SW 1271 (cell line): ENCODE results near the gene ELF3.
"Not testable (repeated sequence)": the region's sequence is repeated elsewhere in the genome, so short reads cannot be mapped to it uniquely, and the experiment has no call there.

ENCODE experiments used
- DNase-seq, 2 experiments: peaks; one replicate each; lab custom pipeline; 2025; lab: John Stamatoyannopoulos, UW

Gene ELF3

DNA sequence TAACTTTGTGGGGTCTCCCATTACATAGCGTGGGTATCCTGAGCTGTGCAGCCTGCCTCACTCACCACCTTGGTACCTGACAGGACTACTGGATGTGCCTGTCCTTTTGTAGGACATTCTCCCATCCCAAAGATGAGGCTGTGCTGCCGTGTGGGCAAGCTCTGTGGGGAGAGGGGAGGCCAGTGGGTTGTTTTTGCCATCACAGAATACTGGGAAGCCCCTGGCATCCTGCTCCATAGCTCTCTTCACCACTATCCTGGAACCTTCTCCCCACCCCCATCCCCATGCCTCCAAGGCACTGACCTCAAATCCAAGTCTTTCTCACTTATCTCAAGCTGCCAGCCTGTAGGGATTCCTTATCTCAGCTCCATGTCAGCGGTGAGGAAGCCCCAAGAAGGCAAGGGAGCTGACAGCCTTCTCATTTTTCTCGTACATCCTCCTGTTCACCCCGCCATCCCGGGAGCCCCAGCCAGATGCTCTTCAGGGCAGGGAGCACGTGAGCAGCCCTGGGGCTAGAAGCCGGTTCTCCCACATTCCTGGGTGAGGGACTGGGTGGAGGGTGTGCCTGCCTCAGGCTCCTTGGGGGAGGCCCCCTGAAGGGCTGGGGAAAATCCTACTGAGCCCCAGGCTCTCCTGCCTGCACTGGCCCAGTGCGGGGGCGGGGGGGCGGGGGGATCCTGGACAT is 2.4 kb upstream of the ELF3 start:
- DNase-seq = no peak

DNA sequence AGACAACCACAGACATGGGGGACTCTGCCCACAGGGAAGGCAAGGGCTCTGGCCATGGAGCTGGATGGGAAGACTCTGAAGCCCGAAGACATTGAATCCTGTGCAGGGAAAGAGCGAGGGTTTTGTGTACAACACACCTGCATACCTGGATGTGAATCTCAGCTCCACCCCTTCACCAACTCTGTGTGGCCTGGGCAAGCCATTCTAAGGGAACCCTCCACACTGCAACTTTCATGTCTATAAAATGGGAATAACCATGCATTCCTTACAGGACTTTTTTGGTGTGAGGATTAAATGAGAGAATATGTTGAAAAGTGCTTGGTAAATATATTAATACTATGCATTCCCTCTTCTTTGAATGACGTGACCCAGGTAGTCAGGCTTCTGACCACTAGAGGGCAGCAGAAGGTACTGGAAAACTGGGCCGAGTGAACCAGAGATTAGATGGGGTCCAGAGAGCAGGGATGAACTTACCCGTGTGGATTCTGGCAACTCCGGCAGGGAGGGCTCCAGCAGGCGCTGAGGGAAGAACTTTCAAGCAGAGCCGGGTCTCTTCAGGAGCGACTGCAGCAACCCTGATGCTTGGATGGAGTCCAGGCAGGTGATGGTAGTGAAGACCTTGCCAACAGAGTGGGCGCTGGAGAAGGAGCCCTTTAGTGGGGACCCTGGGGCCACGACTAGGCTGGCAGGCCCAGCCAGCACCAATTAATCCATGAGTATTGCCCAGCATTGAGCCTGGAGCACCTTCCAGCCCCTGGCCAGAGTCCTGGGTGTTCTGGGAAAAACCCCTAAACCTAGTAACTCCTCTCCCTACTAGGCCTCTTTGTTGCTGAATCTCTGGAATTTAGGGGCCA is 834 bp upstream of the ELF3 start:
- peak in 1 of 2 experiments; percentile 33 for DNase-seq

GRCh38 chr1:202011994-202012393 is 1.6 kb downstream of the ELF3 start:
- DNase-seq = no peak

DNA sequence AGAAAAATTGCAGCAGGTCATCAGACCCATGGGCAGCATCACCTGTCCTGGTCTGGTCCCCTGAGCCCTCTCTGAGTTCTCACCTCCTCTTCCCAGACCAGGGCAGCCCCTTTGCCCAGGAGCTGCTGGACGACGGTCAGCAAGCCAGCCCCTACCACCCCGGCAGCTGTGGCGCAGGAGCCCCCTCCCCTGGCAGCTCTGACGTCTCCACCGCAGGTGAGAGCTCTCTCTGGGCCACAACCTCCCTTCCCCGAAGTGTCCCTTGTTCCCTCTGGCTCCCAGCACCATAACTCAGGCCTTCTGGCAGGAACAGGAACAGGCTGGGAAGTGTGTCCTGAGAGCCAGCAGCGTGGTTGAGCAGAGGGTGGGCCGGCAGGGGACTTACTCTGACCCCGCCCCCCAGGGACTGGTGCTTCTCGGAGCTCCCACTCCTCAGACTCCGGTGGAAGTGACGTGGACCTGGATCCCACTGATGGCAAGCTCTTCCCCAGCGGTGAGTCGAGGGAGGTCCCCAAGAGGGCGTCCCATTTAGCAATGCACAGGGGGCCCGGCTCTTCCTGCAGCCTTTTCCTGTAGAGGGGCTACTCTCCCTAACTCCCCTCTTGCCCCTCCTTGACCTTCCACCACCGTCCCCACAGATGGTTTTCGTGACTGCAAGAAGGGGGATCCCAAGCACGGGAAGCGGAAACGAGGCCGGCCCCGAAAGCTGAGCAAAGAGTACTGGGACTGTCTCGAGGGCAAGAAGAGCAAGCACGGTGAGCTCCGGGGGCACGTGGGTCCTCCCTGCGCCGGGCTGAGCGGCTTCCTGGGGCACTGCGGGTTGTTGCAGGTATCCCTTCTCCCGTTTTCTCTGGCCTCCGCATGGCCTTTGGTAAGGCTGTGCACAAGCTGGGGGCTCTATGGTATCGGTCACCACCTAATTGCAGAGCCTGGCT is 2.4 kb downstream of the ELF3 start:
- no peak for DNase-seq

DNA sequence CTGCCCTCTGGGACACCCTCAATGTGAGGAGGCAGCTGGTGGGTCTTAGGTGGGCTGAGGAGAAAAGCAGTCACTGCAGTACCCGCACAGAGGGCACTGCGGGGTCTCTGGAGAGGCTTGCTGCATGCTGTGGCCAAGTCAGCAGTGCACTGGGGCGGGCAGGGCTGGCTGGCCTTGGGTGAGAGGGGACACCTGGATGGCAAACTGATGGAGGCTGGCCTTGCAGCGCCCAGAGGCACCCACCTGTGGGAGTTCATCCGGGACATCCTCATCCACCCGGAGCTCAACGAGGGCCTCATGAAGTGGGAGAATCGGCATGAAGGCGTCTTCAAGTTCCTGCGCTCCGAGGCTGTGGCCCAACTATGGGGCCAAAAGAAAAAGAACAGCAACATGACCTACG is 3.2 kb downstream of the ELF3 start:
- no peak for DNase-seq

DNA sequence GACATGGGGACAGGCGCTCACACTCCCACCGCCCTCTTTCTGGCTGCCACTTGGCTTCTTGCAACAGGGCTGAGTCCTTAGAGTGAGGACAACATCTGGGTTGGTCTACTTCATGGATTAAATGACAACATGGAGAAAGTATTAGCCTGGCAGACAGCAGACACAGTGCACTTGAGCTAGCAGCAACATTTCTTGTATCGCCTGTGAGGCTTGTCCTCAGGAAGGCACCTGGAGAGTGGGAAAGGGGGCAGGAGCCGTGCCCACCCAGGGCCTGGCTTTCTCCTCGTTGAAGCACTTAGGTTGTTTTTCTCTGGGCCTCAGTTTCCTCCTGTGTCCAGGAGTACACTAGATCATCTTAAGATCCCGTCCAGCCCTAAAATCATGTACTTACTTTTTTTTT is 3.7 kb downstream of the ELF3 start:
- DNase-seq = no peak

GRCh38 chr1:202014915-202015661 is 4.7 kb downstream of the ELF3 start:
- no peak for DNase-seq

DNA sequence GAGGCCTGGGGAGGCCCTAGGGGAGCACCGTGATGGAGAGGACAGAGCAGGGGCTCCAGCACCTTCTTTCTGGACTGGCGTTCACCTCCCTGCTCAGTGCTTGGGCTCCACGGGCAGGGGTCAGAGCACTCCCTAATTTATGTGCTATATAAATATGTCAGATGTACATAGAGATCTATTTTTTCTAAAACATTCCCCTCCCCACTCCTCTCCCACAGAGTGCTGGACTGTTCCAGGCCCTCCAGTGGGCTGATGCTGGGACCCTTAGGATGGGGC is 5.2 kb downstream of the ELF3 start:
- no peak for DNase-seq

- no peak for DNase-seq
Observed at GRCh38 chr1:202016022-202016810, 5.8 kb downstream of the ELF3 start.

DNA sequence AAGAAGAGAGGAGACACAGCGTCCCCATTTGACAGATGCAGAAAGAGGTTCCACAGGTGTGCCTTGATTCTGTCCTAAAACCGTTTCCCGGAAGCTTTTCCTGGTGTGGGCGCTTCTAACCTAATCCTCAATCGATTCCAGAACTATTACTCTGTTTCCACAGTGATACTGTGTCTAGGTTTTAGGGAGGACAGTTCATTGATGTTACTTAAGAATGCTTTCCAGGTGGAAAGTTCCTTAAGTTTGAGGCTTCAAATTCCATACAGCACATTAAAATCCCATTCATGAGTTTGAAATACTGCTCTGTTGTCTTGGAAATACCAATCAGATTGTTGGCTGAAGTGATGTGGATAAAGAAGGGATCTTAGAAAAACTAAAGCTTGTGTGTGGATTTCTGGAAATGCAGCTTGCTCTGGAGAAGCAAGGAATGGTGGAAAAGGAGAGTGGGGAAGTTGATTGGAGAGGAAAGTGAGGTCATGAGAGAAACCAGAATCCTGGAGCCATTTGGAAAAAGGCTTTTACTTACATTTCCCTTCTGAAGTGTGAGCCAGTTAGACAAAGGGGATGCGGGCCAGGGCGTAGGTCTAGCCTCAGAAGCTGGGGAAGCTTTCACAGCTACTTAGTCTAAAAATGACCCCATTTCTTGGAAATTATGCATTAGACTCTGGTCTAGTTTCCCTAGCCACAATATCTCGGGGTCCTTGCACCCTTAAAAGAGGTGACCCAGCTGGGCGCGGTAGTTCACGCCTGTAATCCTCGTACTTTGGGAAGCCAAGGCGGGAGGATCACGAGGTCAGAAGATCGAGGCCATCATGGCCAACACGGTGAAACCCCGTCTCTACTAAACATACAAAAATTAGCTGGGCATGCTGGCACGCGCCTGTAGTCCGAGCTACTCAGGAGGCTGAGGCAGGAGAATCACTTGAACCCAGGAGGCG is 6.7 kb downstream of the ELF3 start:
- DNase-seq = no peak

DNA sequence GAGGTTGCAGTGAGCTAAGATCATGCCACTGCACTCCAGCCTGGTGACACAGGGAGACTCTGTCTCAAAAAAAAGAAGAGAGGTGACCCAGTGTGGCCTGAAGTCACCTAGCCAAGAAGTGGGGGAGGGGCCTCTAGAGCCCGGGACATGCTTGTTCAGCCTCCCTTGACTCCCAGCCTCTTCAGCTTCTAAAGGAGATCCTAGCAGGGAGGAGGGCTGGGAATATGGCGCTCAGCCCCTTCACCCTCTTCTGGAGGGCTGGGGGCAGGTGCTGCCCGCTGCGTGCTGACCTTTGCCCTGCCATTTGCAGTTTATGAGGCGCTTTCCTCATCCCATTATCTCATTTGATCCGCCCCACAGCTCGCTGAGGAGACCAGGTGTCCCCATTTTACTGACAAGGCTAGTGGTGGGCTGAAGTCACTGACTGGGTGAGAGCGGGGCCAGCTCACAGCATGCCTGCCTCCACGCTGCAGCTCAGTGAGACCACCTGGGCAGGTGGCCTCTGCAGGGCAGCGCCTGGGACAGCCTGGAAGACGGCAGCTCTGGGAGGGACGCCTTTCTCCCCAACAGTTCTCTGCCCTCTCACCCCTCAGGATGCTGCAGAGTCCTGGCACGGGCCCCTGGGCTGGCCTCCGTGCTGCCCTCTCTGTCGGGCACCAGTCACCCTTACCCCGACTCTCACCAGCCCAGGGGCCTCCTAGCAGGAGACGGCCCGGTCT is 7.5 kb downstream of the ELF3 start:
- DNase-seq = no peak

- DNase-seq = no peak
Observed at GRCh38 chr1:202018468-202019234, 8.3 kb downstream of the ELF3 start.

DNA sequence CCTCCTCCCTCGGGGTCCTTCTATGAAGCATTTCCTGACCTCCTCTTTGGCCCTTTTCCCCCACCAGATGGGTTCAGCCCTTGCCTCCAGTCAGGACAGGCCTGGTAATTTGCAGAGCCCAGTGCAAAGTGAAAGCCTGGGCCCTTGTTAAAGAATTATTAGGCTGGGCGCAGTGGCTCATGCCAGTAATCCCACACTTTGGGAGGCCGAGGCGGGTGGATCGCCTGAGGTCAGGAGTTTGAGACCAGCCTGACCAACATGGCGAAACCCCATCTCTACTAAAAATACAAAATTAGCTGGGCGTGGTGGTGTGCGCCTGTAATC is 8.8 kb downstream of the ELF3 start:
- not testable (repeated sequence) for DNase-seq

DNA sequence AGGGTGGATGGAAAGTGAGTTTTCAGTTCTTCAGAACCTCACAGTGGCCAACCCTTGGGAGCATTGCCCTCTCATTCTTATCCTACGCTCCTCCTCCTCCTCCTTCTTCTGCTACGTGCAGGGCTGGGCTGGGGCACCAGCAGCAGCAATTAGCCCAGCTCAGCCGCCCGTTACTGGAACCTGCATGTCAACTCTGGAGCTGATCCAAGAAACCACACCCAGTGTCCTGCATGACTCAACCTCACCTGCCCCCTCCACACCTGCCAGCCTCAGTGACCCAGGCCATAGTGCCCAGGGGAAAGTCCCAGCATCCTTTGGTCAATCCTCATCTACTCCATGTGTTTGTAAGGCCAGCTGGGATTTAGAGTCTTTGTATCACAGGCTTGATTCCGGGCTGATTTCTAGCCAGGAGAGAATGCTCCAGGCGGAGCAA is 12.6 kb downstream of the ELF3 start:
- DNase-seq = no peak

DNA sequence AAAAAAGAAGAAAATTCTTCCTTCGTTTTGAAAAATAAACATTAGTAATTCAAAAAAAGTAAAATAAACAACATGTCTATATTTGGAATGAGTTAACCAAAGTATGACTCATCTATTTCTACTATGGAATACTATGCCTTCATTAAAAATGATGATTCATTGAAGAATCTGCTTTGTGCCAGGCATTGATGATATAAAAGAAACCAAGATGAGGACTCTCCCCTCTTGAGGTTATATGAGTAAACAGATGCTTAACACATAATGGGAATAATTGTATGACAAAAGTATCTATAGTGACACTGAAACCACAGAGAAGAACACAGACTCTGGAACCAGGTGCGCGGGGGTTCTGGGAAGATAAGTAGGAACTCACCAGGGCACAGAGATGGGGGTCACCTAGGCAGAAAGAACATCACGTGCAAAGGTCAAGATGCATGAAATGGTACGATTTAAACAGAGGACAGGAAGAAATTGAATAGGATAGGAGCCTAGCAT is 18.8 kb downstream of the ELF3 start:
- DNase-seq = no peak

GRCh38 chr1:202029727-202030126 is 19.3 kb downstream of the ELF3 start:
- DNase-seq = no peak

DNA sequence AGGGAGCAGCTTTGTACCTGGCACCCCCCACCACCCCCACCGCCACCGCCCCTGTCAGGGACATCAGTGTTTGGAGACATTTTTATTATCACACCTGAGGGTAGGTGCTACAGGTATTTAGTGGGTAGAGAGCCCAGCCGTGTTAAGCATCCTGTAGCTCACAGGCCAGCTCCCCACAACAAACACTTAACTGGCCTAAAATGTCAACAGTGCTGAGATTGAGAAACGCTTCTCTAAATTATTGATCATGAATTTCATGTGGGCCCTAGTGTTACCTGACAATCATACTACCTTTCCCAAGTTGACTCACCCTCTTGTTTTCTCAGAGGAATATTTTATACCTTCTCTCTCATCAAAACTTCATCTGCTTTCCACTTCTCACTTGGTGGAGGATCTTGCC is 21.4 kb downstream of the ELF3 start:
- DNase-seq = no peak

DNA sequence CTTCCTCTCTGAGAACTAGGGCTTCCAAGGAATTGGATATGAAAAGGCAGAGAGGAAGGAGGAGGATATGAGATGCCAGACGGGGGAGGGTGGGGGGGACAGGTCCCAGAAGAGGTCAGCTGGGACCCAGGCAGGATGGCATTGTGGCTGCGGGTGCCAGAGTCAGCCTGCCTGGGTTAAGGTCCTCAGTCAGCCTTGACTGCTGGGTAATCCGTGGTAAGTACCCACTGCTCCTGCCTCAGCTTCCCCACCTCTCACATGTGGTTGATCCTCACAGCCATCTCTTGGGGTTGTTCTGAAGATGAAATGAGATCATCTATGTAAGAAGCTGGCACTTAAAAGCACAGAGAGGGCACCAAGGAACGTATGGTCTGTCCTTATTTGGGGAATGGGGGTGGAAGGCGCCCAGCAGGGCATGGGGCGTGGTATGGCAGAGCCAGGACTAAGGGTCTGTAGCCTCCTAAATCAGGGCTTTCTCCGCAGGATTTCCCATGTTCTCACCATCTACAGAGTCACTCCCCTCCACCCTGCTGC is 23.8 kb downstream of the ELF3 start:
- no peak for DNase-seq
